Lower leg skin (tissue), 4 donors: ENCODE measurements around the gene CUL9. TPM values are rescaled to one million over a fixed set of nuclear protein-coding genes. Genes with fewer than 3 reads are reported as not detected.

Experiments
- DNase-seq, 2 donors: peaks; one replicate each; pipeline ENCODE4 v3.0.0-alpha.2; 2019; ENCODE audit warnings: low spot score in 2 of 2
- H3K4me3 ChIP-seq: fragments of 200-600 bp; sonication (generic); 2 replicates; pipeline ENCODE4 v1.5.1; 2017; ENCODE audit warnings: mild to moderate bottlenecking, low read depth; ENCODE audit not compliant: poor library complexity, severe bottlenecking
- POLR2A ChIP-seq, 2 donors: fragments of 450-650 bp; IDR thresholded peaks; one replicate each; pipeline ENCODE4 v1.6.1; 2016 to 2017; ENCODE audit warnings: antibody characterized with exemption in 2 of 2, mild to moderate bottlenecking in 1 of 2, moderate library complexity in 1 of 2
- WGBS, 2 donors: methylation state at CpG; one replicate each; pipeline ENCODE4 v1.1.5; 2018; 5-methylcytosine and 5-hydroxymethylcytosine counted together
- intact Hi-C: fragments of 100-400 bp; cut with DNase I; formaldehyde crosslinking; loops from one replicate; pipeline ENCODE4 v1.15.0; 2023; ENCODE audit warnings: low total_unique reads
- total RNA-seq, 4 donors: library from RNA; depleted of rRNA; stranded (reverse); fragments of >200 nt; gene quantifications; one replicate each; pipeline ENCODE4 v1.1.0, GENCODE V29; 2016
- TF ChIP-seq, protein P1 (sequence below), 3 donors: fragments of 450-650 bp; IDR thresholded peaks; one replicate each; pipeline ENCODE4 v1.5.1; 2016; ENCODE audit warnings: antibody characterized with exemption in 3 of 3, mild to moderate bottlenecking in 3 of 3, moderate library complexity in 2 of 3

The CUL9 gene
- total RNA-seq, 4 donors from 2014 or later = 38.7 to 64.4 (median 47.4) TPM

DNA sequence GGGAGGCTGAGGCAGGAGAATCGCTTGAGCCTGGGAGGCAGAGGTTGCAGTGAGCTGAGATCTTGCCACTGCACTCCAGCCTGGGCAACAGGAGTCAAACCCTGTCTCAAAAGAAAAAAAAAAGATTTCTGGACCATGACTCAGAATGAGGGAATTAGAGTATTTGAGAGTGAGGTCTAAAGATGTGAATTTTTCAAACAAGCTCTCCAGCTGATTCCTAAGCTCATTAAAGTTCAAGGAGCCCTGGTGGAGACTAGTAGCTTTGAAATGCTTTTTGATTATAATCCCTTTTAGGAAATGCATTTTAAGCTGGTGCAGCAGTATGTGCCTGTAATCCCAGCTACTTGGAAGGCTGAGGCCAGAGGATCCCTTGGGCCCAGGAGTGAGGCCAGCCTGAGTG lies 32.7 kb upstream of the CUL9 start:
- intact Hi-C loops = loop anchor here (10.0 kb wide), 1 partner anchor 224 kb away; the partner anchor contains the start of gene CNPY3
- H3K4me3 ChIP-seq = no peak overlapping the region
- TF ChIP-seq, protein P1, sequence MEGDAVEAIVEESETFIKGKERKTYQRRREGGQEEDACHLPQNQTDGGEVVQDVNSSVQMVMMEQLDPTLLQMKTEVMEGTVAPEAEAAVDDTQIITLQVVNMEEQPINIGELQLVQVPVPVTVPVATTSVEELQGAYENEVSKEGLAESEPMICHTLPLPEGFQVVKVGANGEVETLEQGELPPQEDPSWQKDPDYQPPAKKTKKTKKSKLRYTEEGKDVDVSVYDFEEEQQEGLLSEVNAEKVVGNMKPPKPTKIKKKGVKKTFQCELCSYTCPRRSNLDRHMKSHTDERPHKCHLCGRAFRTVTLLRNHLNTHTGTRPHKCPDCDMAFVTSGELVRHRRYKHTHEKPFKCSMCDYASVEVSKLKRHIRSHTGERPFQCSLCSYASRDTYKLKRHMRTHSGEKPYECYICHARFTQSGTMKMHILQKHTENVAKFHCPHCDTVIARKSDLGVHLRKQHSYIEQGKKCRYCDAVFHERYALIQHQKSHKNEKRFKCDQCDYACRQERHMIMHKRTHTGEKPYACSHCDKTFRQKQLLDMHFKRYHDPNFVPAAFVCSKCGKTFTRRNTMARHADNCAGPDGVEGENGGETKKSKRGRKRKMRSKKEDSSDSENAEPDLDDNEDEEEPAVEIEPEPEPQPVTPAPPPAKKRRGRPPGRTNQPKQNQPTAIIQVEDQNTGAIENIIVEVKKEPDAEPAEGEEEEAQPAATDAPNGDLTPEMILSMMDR (IDR thresholded peaks at IDR 0.05) = no peak
- DNase-seq = no peak
- WGBS, 2 donors = 94 to 95% methylated on average over 1 of the region's 1 CpG

DNA sequence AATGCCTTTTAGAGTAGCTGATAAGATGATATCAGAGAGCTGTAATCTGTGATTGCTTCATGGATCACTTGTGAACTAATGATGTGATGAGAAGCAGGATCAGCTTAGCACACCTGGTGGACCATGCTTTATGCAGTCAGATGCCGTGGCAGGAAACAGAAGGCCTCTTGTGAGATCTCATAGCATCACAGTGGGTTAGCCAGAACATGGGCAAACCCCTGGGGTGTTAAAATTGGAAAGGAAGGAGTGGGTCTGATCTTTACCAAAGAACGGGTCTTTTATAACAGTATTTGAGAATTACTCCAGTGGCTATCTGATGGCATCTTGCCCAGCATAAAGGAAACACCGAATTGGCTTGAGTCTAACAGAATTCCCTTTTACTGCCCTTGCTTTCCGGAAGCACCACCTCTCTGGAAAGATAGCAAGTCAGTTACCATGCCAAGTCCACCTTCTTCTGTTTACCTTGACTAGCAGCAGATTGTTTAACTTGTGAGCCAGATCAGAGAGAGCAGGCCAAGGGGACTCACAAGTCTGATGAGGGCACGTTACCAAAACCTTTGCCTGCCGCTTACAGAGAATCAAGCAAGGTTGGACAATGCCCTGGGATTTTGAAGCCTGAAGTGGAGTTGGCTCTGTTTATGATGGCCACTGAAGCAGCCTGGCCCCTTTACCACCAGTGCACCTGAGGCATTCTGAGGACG lies 31.8 kb upstream of the CUL9 start:
- DNase-seq = no peak
- no peak overlapping the region for H3K4me3 ChIP-seq
- intact Hi-C loops = no loop called here
- TF ChIP-seq, protein P1 (IDR thresholded peaks at IDR 0.05) = no peak
- TF ChIP-seq POLR2A (IDR thresholded peaks at IDR 0.05) = no peak
- WGBS, 2 donors = 61 to 69% methylated on average over 7 of the region's 7 CpGs

DNA sequence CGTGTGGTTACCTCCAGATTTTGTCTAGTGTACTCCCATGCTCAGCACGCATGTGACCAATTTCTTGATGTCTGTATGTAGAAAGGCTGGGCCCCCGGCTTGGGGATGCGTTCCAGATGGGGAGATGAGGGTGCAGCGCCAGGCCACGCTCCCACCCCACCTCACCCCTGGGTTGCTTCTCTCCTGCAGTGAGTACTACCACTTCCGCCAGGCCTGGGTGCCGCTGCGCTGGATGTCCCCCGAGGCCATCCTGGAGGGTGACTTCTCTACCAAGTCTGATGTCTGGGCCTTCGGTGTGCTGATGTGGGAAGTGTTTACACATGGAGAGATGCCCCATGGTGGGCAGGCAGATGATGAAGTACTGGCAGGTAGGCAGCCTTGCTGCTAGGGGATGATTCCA lies 22.4 kb upstream of the CUL9 start:
- H3K4me3 ChIP-seq = no peak overlapping the region
- intact Hi-C loops = no loop called here
- no peak for DNase-seq
- no peak for TF ChIP-seq POLR2A (IDR thresholded peaks at IDR 0.05)
- TF ChIP-seq, protein P1 (IDR thresholded peaks at IDR 0.05) = no peak
- WGBS, 2 donors = 82 to 86% methylated on average over 11 of the region's 11 CpGs

DNA sequence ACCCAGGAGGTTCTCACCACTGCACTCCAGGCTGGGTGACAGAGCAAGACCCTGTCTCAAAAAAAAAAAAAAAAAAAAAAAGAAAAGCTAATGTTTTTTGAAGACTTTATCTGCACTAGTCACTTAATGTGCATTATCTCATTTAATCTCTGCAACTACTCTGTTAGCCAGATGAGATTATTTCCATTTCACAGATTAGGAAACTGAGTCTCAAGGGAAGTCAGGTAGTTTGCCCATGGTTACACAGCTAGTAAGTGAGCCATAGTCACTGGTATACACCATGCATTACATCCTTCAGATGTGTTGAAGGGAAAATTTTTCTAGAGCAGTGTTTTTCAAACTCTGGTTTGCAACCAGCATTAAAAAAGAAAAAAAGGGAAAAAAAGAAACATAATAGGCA lies 18.1 kb upstream of the CUL9 start:
- TF ChIP-seq, protein P1 (IDR thresholded peaks at IDR 0.05) = no peak
- TF ChIP-seq POLR2A (IDR thresholded peaks at IDR 0.05) = no peak
- intact Hi-C loops = no loop called here
- no peak overlapping the region for H3K4me3 ChIP-seq
- DNase-seq = no peak

DNA sequence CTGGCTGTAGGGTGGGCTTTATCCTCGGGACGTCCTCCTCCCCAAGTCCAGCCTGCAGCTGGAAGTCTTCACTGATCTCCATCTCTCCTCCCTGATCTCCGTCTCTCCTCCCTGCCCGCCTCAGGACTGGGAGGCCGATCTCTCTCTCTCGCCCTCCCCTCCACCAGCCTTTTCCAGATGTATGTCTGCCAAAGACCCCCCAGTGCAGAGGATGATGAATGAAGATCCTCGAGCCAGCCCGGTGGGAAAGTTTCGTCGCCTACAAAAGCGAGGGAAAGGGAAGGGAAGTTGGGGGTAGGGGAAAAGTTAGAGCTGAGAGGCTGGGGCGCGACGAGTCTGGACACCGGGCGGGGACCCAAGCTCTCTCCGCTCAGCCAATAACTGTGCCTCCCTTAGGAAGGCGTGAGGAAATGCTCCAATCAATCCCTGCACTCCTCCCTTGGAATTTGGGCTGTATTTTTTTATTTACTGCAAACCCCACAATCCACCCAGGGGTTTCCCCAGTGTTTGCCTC lies 11.5 kb upstream of the CUL9 start:
- 0 to 1% methylated on average over 18 of the region's 18 CpGs for WGBS, 2 donors

More for the DNA sequence above, 11.5 kb upstream of the CUL9 start:
- DNase-seq = peak; percentile 78 to 95
- peak overlapping the region; percentile 16 for H3K4me3 ChIP-seq
- TF ChIP-seq POLR2A (IDR thresholded peaks at IDR 0.05) = no peak
- TF ChIP-seq, protein P1 (IDR thresholded peaks at IDR 0.05) = no peak
- intact Hi-C loops = no loop called here
